ENCODE data around the gene FBXO17. TPM values are rescaled to one million over a fixed set of nuclear protein-coding genes. Genes with fewer than 3 reads are reported as not detected.

Gene FBXO17
- total and polyA plus RNA-seq, 2 of the 13 experiments (the other 11 are each of a cell fraction or from before 2014, with no cell fraction given) = 22.1 to 58.7 TPM

DNA sequence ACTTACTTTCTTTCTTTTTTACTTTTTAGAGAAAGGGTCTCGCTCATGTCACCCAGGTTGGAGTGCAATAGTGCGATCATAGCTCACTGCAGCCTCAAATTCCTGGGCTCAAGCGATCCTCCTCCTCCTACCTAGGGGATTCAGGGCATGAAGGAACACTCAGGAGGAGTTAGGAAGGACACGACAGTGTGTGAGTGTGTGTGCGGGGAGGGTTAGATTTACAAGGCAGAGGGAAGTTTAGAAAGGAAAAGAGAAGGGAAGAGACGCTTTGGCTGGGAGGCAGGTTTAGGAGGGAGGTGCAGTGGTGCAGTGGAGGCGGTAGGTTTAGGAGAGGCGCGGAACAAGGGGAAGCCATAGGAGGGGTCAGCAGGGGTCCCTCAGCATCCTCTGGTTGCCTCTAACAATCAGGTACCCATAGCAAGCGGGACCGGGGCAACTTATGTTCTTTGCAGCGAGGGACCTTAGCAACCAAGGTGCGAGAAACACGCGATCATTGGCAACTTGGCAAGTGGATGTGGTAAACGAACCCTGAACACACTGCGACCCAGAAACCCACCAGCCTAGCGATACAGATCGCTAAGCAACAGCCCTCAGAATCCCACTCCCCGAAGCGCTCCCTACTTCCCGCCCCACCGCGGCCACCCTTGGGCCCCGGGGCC is 76.6 kb downstream of the FBXO17 start:
- DNase-seq (ENCODE audit: low spot score) (no peak), FAIRE-seq (no peak)
- TF ChIP-seq ADNP (CRISPR knock-in tag; IDR thresholded peaks at IDR 0.05) = no peak
- TF ChIP-seq, protein P1, sequence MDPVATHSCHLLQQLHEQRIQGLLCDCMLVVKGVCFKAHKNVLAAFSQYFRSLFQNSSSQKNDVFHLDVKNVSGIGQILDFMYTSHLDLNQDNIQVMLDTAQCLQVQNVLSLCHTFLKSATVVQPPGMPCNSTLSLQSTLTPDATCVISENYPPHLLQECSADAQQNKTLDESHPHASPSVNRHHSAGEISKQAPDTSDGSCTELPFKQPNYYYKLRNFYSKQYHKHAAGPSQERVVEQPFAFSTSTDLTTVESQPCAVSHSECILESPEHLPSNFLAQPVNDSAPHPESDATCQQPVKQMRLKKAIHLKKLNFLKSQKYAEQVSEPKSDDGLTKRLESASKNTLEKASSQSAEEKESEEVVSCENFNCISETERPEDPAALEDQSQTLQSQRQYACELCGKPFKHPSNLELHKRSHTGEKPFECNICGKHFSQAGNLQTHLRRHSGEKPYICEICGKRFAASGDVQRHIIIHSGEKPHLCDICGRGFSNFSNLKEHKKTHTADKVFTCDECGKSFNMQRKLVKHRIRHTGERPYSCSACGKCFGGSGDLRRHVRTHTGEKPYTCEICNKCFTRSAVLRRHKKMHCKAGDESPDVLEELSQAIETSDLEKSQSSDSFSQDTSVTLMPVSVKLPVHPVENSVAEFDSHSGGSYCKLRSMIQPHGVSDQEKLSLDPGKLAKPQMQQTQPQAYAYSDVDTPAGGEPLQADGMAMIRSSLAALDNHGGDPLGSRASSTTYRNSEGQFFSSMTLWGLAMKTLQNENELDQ (CRISPR knock-in tag; IDR thresholded peaks at IDR 0.05; ENCODE audit: borderline replicate concordance) = no peak
- 0 out of 2 replicates have a peak, but pooled peaks have one; percentile 38 for TF ChIP-seq ZNF674 (CRISPR knock-in tag; IDR thresholded peaks at IDR 0.05; ENCODE audit: low read depth)
- peak; percentile 9 for TF ChIP-seq TEAD3 (CRISPR knock-in tag; optimal IDR thresholded peaks at IDR 0.05; ENCODE audit: borderline replicate concordance)
- no peak for TF ChIP-seq GABPB1 (CRISPR knock-in tag; IDR thresholded peaks at IDR 0.05)
- peak; percentile 11; the same call in 1 of the 2 replicates for TF ChIP-seq MTERF4 (CRISPR knock-in tag; IDR thresholded peaks at IDR 0.05)
- TF ChIP-seq SIN3A (IDR thresholded peaks at IDR 0.05; ENCODE audit: borderline replicate concordance, low read depth, low read length) = 0 out of 2 replicates have a peak, but pooled peaks have one; percentile 20
- no peak for TF ChIP-seq GFI1 (CRISPR knock-in tag; IDR thresholded peaks at IDR 0.05; ENCODE audit: borderline replicate concordance)
- no peak for TF ChIP-seq DBP (CRISPR knock-in tag; IDR thresholded peaks at IDR 0.05; ENCODE audit: not compliant biosample characterization)
- 0 out of 2 replicates have a peak, but pooled peaks have one; percentile 18 for TF ChIP-seq SMAD1 (CRISPR knock-in tag; IDR thresholded peaks at IDR 0.05; ENCODE audit: borderline replicate concordance, low read depth)
- TF ChIP-seq MXD1 (CRISPR knock-in tag; IDR thresholded peaks at IDR 0.05) = no peak
- no peak for TF ChIP-seq HNRNPH1 (optimal IDR thresholded peaks at IDR 0.05; ENCODE audit: low read depth, low read length)
- no peak for TF ChIP-seq ZNF260 (CRISPR knock-in tag; IDR thresholded peaks at IDR 0.05; ENCODE audit: borderline replicate concordance, low read depth)
- no peak for TF ChIP-seq ZNF776 (CRISPR knock-in tag; IDR thresholded peaks at IDR 0.05)
- TF ChIP-seq MEIS2 (CRISPR knock-in tag; IDR thresholded peaks at IDR 0.05) = no peak
- TF ChIP-seq FOSL2 (CRISPR knock-in tag; IDR thresholded peaks at IDR 0.05) = no peak
- TF ChIP-seq TOPORS (CRISPR knock-in tag; IDR thresholded peaks at IDR 0.05) = no peak
- no peak for TF ChIP-seq SP1 (IDR thresholded peaks at IDR 0.05)
- peak; percentile 13; the same call in 1 of the 2 replicates for TF ChIP-seq SP1 (CRISPR knock-in tag; IDR thresholded peaks at IDR 0.05)
- TF ChIP-seq EED (CRISPR knock-in tag; IDR thresholded peaks at IDR 0.05) = peak; percentile 79; the same call in 1 of the 2 replicates
- TF ChIP-seq HDAC2 (CRISPR knock-in tag; IDR thresholded peaks at IDR 0.05) = no peak

More for the DNA sequence above, 76.6 kb downstream of the FBXO17 start:
- peak overlapping the region; percentile 94 for H3K4me2 ChIP-seq (ENCODE audit: low read depth, low read length)
- no TSS peak for BruUV-seq (replicated peaks)
- CTCF ChIA-PET (ENCODE audit: low intra/inter-chr PET ratio, low total read pairs) = no interaction called here
- peak overlapping the region; percentile 74 for H3K9ac ChIP-seq (ENCODE audit: insufficient read depth, low read depth, low read length)
- H3K4me3 ChIP-seq (replicated peaks in 1 of 3; ENCODE audit: insufficient read depth in 1 of 3, low read depth in 2 of 3, low read length in 3 of 3) = peak overlapping the region; percentile 55 to 83 (median 76)
- peaks cover 1% of the 10 kb centered on the region for H3K79me2 ChIP-seq (ENCODE audit: insufficient read depth, low read length)
- H3K27ac ChIP-seq (ENCODE audit: extremely low read length, insufficient read depth, low read length) = peak overlapping the region; percentile 27
- H2AFZ ChIP-seq (ENCODE audit: low read length) = no peak overlapping the region
- POLR2A ChIA-PET = no interaction called here
- in situ Hi-C loops (cut with HindIII; ENCODE audit: extremely low pct_ligation_motif_present, low pct_unique_long_range_greater_than_20kb) = no loop called here
- peak; percentile 3; the same call in 2 of the 3 replicates for ATAC-seq
- no peaks in the 10 kb centered on the region for H3K36me3 ChIP-seq (replicated peaks in 1 of 2; ENCODE audit: control insufficient read depth in 1 of 2, insufficient read depth in 2 of 2, low read length in 2 of 2)
- no peaks in the 10 kb centered on the region for H3K9me3 ChIP-seq (ENCODE audit: low read length)
- peaks cover 27% of the 10 kb centered on the region for H3K4me1 ChIP-seq (ENCODE audit: insufficient read depth, low read length)
- intact Hi-C loops (cut with micrococcal nuclease; ENCODE audit: unreplicated experiment) = loop anchor here (2.0 kb wide), 1 partner anchor 48 kb away; no protein-coding TSS in a partner anchor
- 4% methylated on average over 12 of the region's 25 CpGs for WGBS (ENCODE audit: low lambda C conversion rate)
- no peaks in the 10 kb centered on the region for H4K20me1 ChIP-seq (ENCODE audit: insufficient read depth, low read length)
- no peaks in the 10 kb centered on the region; a peak in 1 of 5 replicates for H3K27me3 ChIP-seq (ENCODE audit: control insufficient read depth in 1 of 2, insufficient read depth in 2 of 2, low read length in 2 of 2)
